ENCODE data around the gene GALNT18.

- TF ChIP-seq POLR2AphosphoS5 (IDR thresholded peaks at IDR 0.05) (no peak), CTCF (IDR thresholded peaks at IDR 0.05) (no peak)
These were observed 177.0 kb downstream of the GALNT18 start for GRCh38 chr11:11444804-11445131.

Measured in breast epithelium (tissue), 3 donors.